SK-N-SH (cell line): ENCODE data around the gene EZR. TPM values are rescaled to one million over a fixed set of nuclear protein-coding genes. Genes with fewer than 3 reads are reported as not detected.

ENCODE experiments used
- CTCF ChIA-PET: fragments of 300-600, 350-600 bp; formaldehyde crosslinking; extraction: SDS; loops from one replicate; lab custom pipeline; 2021; lab: Yijun Ruan, JAX
- POLR2A ChIA-PET: fragments of 350-600 bp; sonication (Branson Sonifier 250); formaldehyde crosslinking; extraction: SDS; loops from one replicate; lab custom pipeline; 2020; ENCODE audit warnings: antibody characterized with exemption, inconsistent platforms; lab: Yijun Ruan, JAX
- DNase-seq: peaks from one replicate; pipeline ENCODE4 v3.0.0; 2012
- H2AFZ ChIP-seq: fragments of 200-600 bp; sonication (generic); 2 replicates; pipeline ENCODE4 v1.8.1; 2016; ENCODE audit warnings: antibody characterized with exemption, mild to moderate bottlenecking, low read depth
- H3F3A ChIP-seq: fragments of 200-600 bp; sonication (generic); replicated peaks from 2 replicates; pipeline ENCODE3; 2016; ENCODE audit warnings: antibody characterized with exemption, mild to moderate bottlenecking; ENCODE audit not compliant: insufficient read depth
- H3K27ac ChIP-seq, 2 experiments: fragments of 200-500 bp in 1 of 2; fragments of 200-600 bp in 1 of 2; sonication (Bioruptor generic) in 1 of 2; sonication (generic), shearing (Covaris generic) in 1 of 2; 2 replicates each; pipeline versions ENCODE4 v1.5.1 to v1.6.1; 2014 to 2016; ENCODE audit warnings: low read depth in 2 of 2, inconsistent platforms in 1 of 2, low read length in 1 of 2, mild to moderate bottlenecking in 1 of 2, mixed read lengths in 1 of 2
- H3K27me3 ChIP-seq: fragments of 200-600 bp; sonication (generic), shearing (Covaris generic); 2 replicates; pipeline ENCODE4 v1.6.1; 2016; ENCODE audit warnings: mixed run types; ENCODE audit not compliant: insufficient read depth
- H3K36me3 ChIP-seq, 2 experiments: fragments of 200-500 bp in 1 of 2; fragments of 200-600 bp in 1 of 2; sonication (Bioruptor generic) in 1 of 2; sonication (generic) in 1 of 2; replicated peaks in 1 of 2; 2 replicates each; pipeline versions ENCODE3 to v1.5.1; 2014 to 2016; ENCODE audit warnings: low read length in 1 of 2, mild to moderate bottlenecking in 1 of 2; ENCODE audit not compliant: insufficient read depth in 2 of 2, control insufficient read depth in 1 of 2
- H3K4me1 ChIP-seq, 2 experiments: fragments of 200-500 bp in 1 of 2; fragments of 200-600 bp in 1 of 2; sonication (Bioruptor generic) in 1 of 2; sonication (generic), shearing (Covaris generic) in 1 of 2; 2 replicates each; pipeline versions ENCODE4 v1.5.1 to v1.6.1; 2014 to 2016; ENCODE audit warnings: low read depth in 1 of 2, low read length in 1 of 2, mixed run types in 1 of 2; ENCODE audit not compliant: insufficient read depth in 2 of 2, control insufficient read depth in 1 of 2
- H3K4me2 ChIP-seq: fragments of 200-600 bp; sonication (generic), shearing (Covaris generic); 2 replicates; pipeline ENCODE4 v1.6.1; 2017; ENCODE audit warnings: mixed run types
- H3K4me3 ChIP-seq, 2 experiments: fragments of 200-500 bp in 1 of 2; fragments of 200-600 bp in 1 of 2; sonication (Bioruptor generic) in 1 of 2; sonication (generic), shearing (Covaris generic) in 1 of 2; 2 replicates each; pipeline versions ENCODE4 v1.5.1 to v1.8.1; 2014 to 2016; ENCODE audit warnings: low read depth in 2 of 2, inconsistent platforms in 1 of 2, low read length in 1 of 2, mild to moderate bottlenecking in 1 of 2, mixed read lengths in 1 of 2, moderate library complexity in 1 of 2
- H3K79me2 ChIP-seq: fragments of 200-600 bp; sonication (generic); 2 replicates; pipeline ENCODE4 v1.8.1; 2017; ENCODE audit warnings: mild to moderate bottlenecking; ENCODE audit not compliant: insufficient read depth
- H3K9ac ChIP-seq: fragments of 200-600 bp; sonication (generic); 2 replicates; pipeline ENCODE4 v1.6.1; 2017; ENCODE audit warnings: mixed run types
- H3K9me2 ChIP-seq: fragments of 200-600 bp; sonication (generic); 2 replicates; pipeline ENCODE4 v1.6.1; 2017; ENCODE audit warnings: mixed run types
- H3K9me3 ChIP-seq: fragments of 200-600 bp; sonication (generic); 2 replicates; pipeline ENCODE4 v1.6.1; 2017; ENCODE audit warnings: mixed run types, mild to moderate bottlenecking, moderate library complexity
- H4K20me1 ChIP-seq: fragments of 200-600 bp; sonication (generic); 2 replicates; pipeline ENCODE4 v1.6.1; 2017; ENCODE audit warnings: mild to moderate bottlenecking, mixed run types; ENCODE audit not compliant: insufficient read depth
- EP300 ChIP-seq, 2 experiments: IDR thresholded peaks; 2 replicates each; pipeline versions ENCODE4 v1.4.0 to v1.6.1; 2012; ENCODE audit warnings: borderline replicate concordance in 1 of 2, low read depth in 1 of 2, low read length in 1 of 2
- FOSL2 ChIP-seq: IDR thresholded peaks from 2 replicates; pipeline ENCODE4 v1.4.0; 2012; ENCODE audit warnings: low read depth, mild to moderate bottlenecking, moderate library complexity, borderline replicate concordance
- NFIC ChIP-seq: IDR thresholded peaks from 2 replicates; pipeline ENCODE4 v1.4.0; 2012; ENCODE audit warnings: borderline replicate concordance
- PBX3 ChIP-seq: IDR thresholded peaks from 2 replicates; pipeline ENCODE4; 2012
- RAD21 ChIP-seq: IDR thresholded peaks from 2 replicates; pipeline ENCODE4 v1.6.1; 2012; ENCODE audit warnings: mild to moderate bottlenecking, low read length
- REST ChIP-seq: IDR thresholded peaks from 2 replicates; pipeline ENCODE4 v1.6.1; 2012; ENCODE audit warnings: mild to moderate bottlenecking, low read depth, low read length, moderate library complexity
- RXRA ChIP-seq: IDR thresholded peaks from 2 replicates; pipeline ENCODE4 v1.4.0; 2012; ENCODE audit warnings: low read depth, mild to moderate bottlenecking, borderline replicate concordance
- TAF1 ChIP-seq: IDR thresholded peaks from 2 replicates; pipeline ENCODE4 v1.6.1; 2012; ENCODE audit warnings: low read depth, mild to moderate bottlenecking, low read length, moderate library complexity, borderline replicate concordance
- TCF12 ChIP-seq: IDR thresholded peaks from 2 replicates; pipeline ENCODE4 v1.4.0; 2012
- USF1 ChIP-seq: IDR thresholded peaks from 2 replicates; pipeline ENCODE4 v1.4.0; 2012; ENCODE audit warnings: low read depth, borderline replicate concordance
- YY1 ChIP-seq: IDR thresholded peaks from 2 replicates; pipeline ENCODE4 v1.4.0; 2012; ENCODE audit warnings: low read depth, mild to moderate bottlenecking
- WGBS: methylation state at CpG from one replicate; pipeline ENCODE4 v1.1.6; 2017; ENCODE audit warnings: low lambda C conversion rate; 5-methylcytosine and 5-hydroxymethylcytosine counted together
- polyA plus RNA-seq, 3 experiments: library from polyadenylated mRNA; depleted of rRNA; stranded (reverse); fragments of >200 nt; gene quantifications; 2 replicates each; pipeline ENCODE4 v1.2.3, GENCODE V29; 2012
- TF ChIP-seq, protein P1 (sequence below): IDR thresholded peaks from 2 replicates; pipeline ENCODE4 v1.4.0; 2012; ENCODE audit warnings: low read depth, borderline replicate concordance
- TF ChIP-seq, protein P2 (sequence below): IDR thresholded peaks from 2 replicates; pipeline ENCODE4 v1.4.0; 2012; ENCODE audit warnings: low read depth

EZR gene
- polyA plus RNA-seq, 1 of the 3 experiments (the other 2 are of a cell fraction) = 92.0 TPM

DNA sequence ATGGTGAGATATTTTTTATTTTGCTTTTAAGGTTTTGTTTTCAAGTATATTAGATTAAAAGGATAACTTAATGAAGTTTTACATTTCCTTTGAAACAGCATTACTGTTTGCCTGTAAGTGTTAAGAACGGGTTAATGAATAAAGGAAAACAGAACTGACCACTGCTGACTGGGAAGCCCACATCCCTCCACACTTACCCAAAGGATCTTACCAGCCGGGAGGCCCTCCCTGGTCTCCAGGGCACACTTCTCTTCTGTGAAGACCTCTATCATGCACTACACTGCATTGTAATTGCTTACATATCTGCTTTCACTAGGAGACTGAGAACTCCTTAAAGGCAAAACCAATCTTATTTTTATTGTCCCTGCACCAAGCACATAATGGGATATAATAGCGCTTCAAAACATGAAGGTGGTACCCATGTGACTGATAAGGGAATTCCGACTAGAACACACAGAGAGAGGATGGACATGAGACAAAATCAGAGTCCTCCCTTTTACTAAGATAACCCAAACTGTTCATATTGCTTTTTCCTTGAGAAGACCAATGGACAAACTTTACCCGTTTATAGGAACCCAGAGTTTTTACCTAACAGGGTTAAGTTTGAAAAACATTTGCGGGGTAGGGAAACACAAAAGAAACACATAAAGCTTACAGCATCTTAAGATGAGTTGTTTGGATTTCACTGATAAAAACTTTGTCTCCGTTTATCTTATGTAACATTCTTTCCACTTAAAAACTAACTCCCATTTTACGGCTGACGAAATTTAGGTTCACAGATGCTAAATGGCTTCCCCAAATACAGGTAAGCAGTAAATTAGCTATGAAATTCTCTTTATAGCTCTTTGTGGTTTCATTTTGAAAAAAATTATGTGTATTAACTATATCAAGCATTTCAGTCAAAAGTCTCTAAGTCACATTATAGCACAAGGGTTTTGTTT, 8.7 kb downstream of the EZR start:
- H3K4me2 ChIP-seq = no peak overlapping the region
- H3K36me3 ChIP-seq = peaks cover 24 to 32% of the 10 kb centered on the region in 2 experiments
- peaks cover 15 to 16% of the 10 kb centered on the region in 2 experiments; a peak in 2 of 4 replicates for H3K4me1 ChIP-seq
- CTCF ChIA-PET = interaction anchor here (1.6 kb wide), 1 partner anchor 104 kb away, joined by 5 read pairs; no protein-coding TSS in a partner anchor
- H2AFZ ChIP-seq = no peak overlapping the region
- no peak overlapping the region for H3K27ac ChIP-seq
- no peaks in the 10 kb centered on the region for H3K27me3 ChIP-seq
- H3K4me3 ChIP-seq = no peak overlapping the region
- no peaks in the 10 kb centered on the region; the same call in 1 of the 2 replicates for H3K9me3 ChIP-seq
- H3K9me2 ChIP-seq = no peaks in the 10 kb centered on the region
- H3K9ac ChIP-seq = no peak overlapping the region
- peaks cover 22% of the 10 kb centered on the region for H4K20me1 ChIP-seq
- WGBS = 79% methylated on average over 9 of the region's 9 CpGs
- TF ChIP-seq FOSL2 (no peak), TCF12 (no peak), EP300 (IDR thresholded peaks at IDR 0.05; ENCODE audit: borderline replicate concordance in 1 of 2, low read depth in 1 of 2, low read length in 1 of 2) (no peak), TAF1 (no peak), RXRA (no peak), NFIC (no peak), USF1 (no peak), RAD21 (no peak), YY1 (no peak)
- TF ChIP-seq, protein P1, sequence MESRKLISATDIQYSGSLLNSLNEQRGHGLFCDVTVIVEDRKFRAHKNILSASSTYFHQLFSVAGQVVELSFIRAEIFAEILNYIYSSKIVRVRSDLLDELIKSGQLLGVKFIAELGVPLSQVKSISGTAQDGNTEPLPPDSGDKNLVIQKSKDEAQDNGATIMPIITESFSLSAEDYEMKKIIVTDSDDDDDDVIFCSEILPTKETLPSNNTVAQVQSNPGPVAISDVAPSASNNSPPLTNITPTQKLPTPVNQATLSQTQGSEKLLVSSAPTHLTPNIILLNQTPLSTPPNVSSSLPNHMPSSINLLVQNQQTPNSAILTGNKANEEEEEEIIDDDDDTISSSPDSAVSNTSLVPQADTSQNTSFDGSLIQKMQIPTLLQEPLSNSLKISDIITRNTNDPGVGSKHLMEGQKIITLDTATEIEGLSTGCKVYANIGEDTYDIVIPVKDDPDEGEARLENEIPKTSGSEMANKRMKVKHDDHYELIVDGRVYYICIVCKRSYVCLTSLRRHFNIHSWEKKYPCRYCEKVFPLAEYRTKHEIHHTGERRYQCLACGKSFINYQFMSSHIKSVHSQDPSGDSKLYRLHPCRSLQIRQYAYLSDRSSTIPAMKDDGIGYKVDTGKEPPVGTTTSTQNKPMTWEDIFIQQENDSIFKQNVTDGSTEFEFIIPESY = no peak
- TF ChIP-seq, protein P2, sequence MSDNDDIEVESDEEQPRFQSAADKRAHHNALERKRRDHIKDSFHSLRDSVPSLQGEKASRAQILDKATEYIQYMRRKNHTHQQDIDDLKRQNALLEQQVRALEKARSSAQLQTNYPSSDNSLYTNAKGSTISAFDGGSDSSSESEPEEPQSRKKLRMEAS = no peak
- POLR2A ChIA-PET = no interaction called here
- H3K79me2 ChIP-seq = peaks cover 99% of the 10 kb centered on the region
- no peak for DNase-seq
- H3F3A ChIP-seq = peaks cover 3% of the 10 kb centered on the region

- WGBS = 92% methylated on average over 8 of the region's 8 CpGs
- H3K79me2 ChIP-seq = peaks cover 96% of the 10 kb centered on the region
- H3K4me1 ChIP-seq = peaks cover 4 to 9% of the 10 kb centered on the region in 2 experiments; a peak in 3 of 4 replicates
- H4K20me1 ChIP-seq = peaks cover 12% of the 10 kb centered on the region
- no peak overlapping the region for H2AFZ ChIP-seq
- H3F3A ChIP-seq = peaks cover 3% of the 10 kb centered on the region
- no peak for DNase-seq
- H3K9me2 ChIP-seq = no peaks in the 10 kb centered on the region
- no peak overlapping the region for H3K27ac ChIP-seq
- H3K27me3 ChIP-seq = no peaks in the 10 kb centered on the region
- H3K9ac ChIP-seq = no peak overlapping the region
- ChIA-PET CTCF (no interaction called here), POLR2A (no interaction called here)
- no peak overlapping the region for H3K4me2 ChIP-seq
- peaks cover 24 to 32% of the 10 kb centered on the region in 2 experiments for H3K36me3 ChIP-seq
- H3K4me3 ChIP-seq = no peak overlapping the region
- TF ChIP-seq EP300 (IDR thresholded peaks at IDR 0.05; ENCODE audit: borderline replicate concordance in 1 of 2, low read depth in 1 of 2, low read length in 1 of 2) (no peak), PBX3 (no peak), REST (no peak), TCF12 (no peak)
- H3K9me3 ChIP-seq = no peaks in the 10 kb centered on the region; the same call in 1 of the 2 replicates
These were observed 10.1 kb downstream of the EZR start for GRCh38 chr6:158808941-158809678.
